OCI-LY1 (cell line): ENCODE data around the gene DOCK7.
"Not testable (repeated sequence)": the region's sequence is repeated elsewhere in the genome, so short reads cannot be mapped to it uniquely, and the experiment has no call there.

Experiments
- H2AFZ ChIP-seq: fragments of 200-600 bp; sonication (generic), shearing (Covaris generic); 2 replicates; pipeline ENCODE4 v1.6.0; 2014; ENCODE audit warnings: antibody characterized with exemption, mild to moderate bottlenecking, low read length
- H3F3A ChIP-seq: fragments of 200-600 bp; sonication (generic), shearing (Covaris generic); 2 replicates; pipeline ENCODE4 v1.6.0; 2014; ENCODE audit warnings: mild to moderate bottlenecking, antibody characterized with exemption, low read length, moderate library complexity; ENCODE audit not compliant: insufficient read depth
- H3K27ac ChIP-seq: fragments of 200-600 bp; sonication (generic); 2 replicates; pipeline ENCODE4 v1.5.1; 2014; ENCODE audit warnings: low read length, mixed run types, mild to moderate bottlenecking, low read depth; ENCODE audit not compliant: poor library complexity, severe bottlenecking
- H3K27me3 ChIP-seq: fragments of 200-600 bp; sonication (generic); 2 replicates; pipeline ENCODE4 v1.6.0; 2014; ENCODE audit warnings: antibody characterized with exemption, mild to moderate bottlenecking, low read length, moderate library complexity; ENCODE audit not compliant: insufficient read depth
- H3K36me3 ChIP-seq: fragments of 200-600 bp; sonication (generic); 2 replicates; pipeline ENCODE4 v1.6.1; 2014; ENCODE audit warnings: mild to moderate bottlenecking, antibody characterized with exemption, low read length, moderate library complexity, mixed read lengths; ENCODE audit not compliant: insufficient read depth
- H3K4me1 ChIP-seq: fragments of 200-600 bp; sonication (generic); 2 replicates; pipeline ENCODE4 v1.5.1; 2014; ENCODE audit warnings: mild to moderate bottlenecking, low read length, moderate library complexity; ENCODE audit not compliant: insufficient read depth, severe bottlenecking
- H3K4me2 ChIP-seq: fragments of 200-600 bp; sonication (generic), shearing (Covaris generic); 2 replicates; pipeline ENCODE4 v1.6.1; 2014; ENCODE audit warnings: low read length
- H3K4me3 ChIP-seq: fragments of 200-600 bp; sonication (generic); 2 replicates; pipeline ENCODE4 v1.5.1; 2014; ENCODE audit warnings: low read length, low read depth, mild to moderate bottlenecking, mixed read lengths; ENCODE audit not compliant: poor library complexity, severe bottlenecking
- H3K79me2 ChIP-seq: fragments of 200-600 bp; shearing (Covaris generic); 2 replicates; pipeline ENCODE4 v1.6.1; 2016; ENCODE audit warnings: mixed run types, low read length, mixed read lengths; ENCODE audit not compliant: insufficient read depth
- H3K9ac ChIP-seq: fragments of 200-600 bp; sonication (generic), shearing (Covaris generic); 2 replicates; pipeline ENCODE4 v1.6.1; 2014; ENCODE audit warnings: mild to moderate bottlenecking, low read length, mixed read lengths
- H3K9me2 ChIP-seq: fragments of 200-600 bp; sonication (generic), shearing (Covaris generic); 2 replicates; pipeline ENCODE4 v1.6.1; 2014; ENCODE audit warnings: low read depth, mild to moderate bottlenecking, low read length, mixed read lengths
- H3K9me3 ChIP-seq: fragments of 200-600 bp; shearing (Covaris generic); 2 replicates; pipeline ENCODE4 v1.6.1; 2014; ENCODE audit warnings: low read length, mixed read lengths
- H4K20me1 ChIP-seq: fragments of 200-600 bp; sonication (generic), shearing (Covaris generic); 2 replicates; pipeline ENCODE4 v1.6.0; 2016; ENCODE audit warnings: mild to moderate bottlenecking, low read length; ENCODE audit not compliant: insufficient read depth
- EZH2 ChIP-seq: fragments of 200-600 bp; sonication (generic), shearing (Covaris generic); IDR thresholded peaks from 2 replicates; pipeline ENCODE4 v1.8.0; 2017; ENCODE audit warnings: borderline replicate concordance, mixed run types, mild to moderate bottlenecking, antibody characterized with exemption, low read length, moderate library complexity, mixed read lengths
- TF ChIP-seq, protein P1 (sequence below): fragments of 200-600 bp; sonication (generic), shearing (Covaris generic); IDR thresholded peaks from 2 replicates; pipeline ENCODE4 v1.5.1; 2017; ENCODE audit warnings: mild to moderate bottlenecking, antibody characterized with exemption, low read length, moderate library complexity, mixed read lengths

Gene DOCK7

DNA sequence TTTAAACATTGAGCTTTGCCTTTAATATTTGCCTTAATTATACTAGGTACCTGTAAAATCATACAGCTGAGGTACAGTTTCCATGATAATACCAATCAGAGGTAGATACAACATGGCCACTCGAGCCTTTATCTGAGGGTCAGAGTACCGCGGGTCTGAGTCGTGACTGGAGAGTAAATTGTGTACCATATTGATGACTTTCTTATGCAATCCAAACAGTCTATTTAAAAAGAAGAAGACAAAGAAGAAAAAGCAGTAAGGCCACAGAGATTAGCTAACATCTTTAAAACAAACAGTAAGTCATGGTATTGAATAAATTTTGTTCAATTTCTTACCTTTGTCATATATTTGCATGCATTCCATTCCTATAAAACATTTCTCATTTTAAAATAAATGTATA lies 159.0 kb downstream of the DOCK7 start:
- H3K27me3 ChIP-seq: no peaks in the 10 kb centered on the region
- TF ChIP-seq, protein P1, sequence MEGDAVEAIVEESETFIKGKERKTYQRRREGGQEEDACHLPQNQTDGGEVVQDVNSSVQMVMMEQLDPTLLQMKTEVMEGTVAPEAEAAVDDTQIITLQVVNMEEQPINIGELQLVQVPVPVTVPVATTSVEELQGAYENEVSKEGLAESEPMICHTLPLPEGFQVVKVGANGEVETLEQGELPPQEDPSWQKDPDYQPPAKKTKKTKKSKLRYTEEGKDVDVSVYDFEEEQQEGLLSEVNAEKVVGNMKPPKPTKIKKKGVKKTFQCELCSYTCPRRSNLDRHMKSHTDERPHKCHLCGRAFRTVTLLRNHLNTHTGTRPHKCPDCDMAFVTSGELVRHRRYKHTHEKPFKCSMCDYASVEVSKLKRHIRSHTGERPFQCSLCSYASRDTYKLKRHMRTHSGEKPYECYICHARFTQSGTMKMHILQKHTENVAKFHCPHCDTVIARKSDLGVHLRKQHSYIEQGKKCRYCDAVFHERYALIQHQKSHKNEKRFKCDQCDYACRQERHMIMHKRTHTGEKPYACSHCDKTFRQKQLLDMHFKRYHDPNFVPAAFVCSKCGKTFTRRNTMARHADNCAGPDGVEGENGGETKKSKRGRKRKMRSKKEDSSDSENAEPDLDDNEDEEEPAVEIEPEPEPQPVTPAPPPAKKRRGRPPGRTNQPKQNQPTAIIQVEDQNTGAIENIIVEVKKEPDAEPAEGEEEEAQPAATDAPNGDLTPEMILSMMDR: no peak
- TF ChIP-seq EZH2: no peak
- no peaks in the 10 kb centered on the region for H4K20me1 ChIP-seq
- H3K4me3 ChIP-seq: no peak overlapping the region
- H2AFZ ChIP-seq: no peak overlapping the region
- peaks cover 11% of the 10 kb centered on the region for H3K4me1 ChIP-seq
- no peak overlapping the region for H3K4me2 ChIP-seq
- no peaks in the 10 kb centered on the region for H3K9me2 ChIP-seq
- no peaks in the 10 kb centered on the region for H3K36me3 ChIP-seq
- H3K9ac ChIP-seq: no peak overlapping the region
- H3K27ac ChIP-seq: no peak overlapping the region
- no peaks in the 10 kb centered on the region for H3K79me2 ChIP-seq
- H3F3A ChIP-seq: peaks cover 4% of the 10 kb centered on the region; the same call in 1 of the 2 replicates
- no peaks in the 10 kb centered on the region for H3K9me3 ChIP-seq

DNA sequence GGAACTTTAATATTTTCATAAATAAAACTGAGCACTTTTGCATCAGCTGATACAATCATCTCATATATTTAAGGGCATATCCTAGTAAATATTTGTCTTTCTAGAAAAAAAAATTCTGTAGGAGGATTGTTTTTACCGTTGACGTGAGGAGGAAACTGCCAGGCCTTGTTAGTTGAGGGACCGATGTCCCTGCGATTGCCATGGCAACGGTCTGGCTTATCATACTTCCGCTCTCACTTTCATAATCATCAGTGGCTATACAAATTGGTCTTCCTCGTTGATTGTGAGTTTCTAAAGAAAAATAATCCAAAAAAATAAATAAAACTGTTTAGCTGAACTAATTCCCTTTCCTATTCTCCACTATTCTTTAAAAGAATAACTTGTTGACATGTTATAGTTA lies 160.2 kb downstream of the DOCK7 start:
- Histone ChIP-seq H3K27me3 (no peaks in the 10 kb centered on the region), H3K27ac (no peak overlapping the region), H3K9me2 (no peaks in the 10 kb centered on the region), H3K79me2 (no peaks in the 10 kb centered on the region), H3K4me1 (peaks cover 11% of the 10 kb centered on the region), H3K9me3 (no peaks in the 10 kb centered on the region), H3K4me2 (no peak overlapping the region; the same call in 1 of the 2 replicates), H3K9ac (no peak overlapping the region), H3K4me3 (no peak overlapping the region), H2AFZ (no peak overlapping the region), H4K20me1 (no peaks in the 10 kb centered on the region), H3K36me3 (no peaks in the 10 kb centered on the region), H3F3A (peaks cover 4% of the 10 kb centered on the region; the same call in 1 of the 2 replicates)
- TF ChIP-seq, protein P1: no peak
- no peak for TF ChIP-seq EZH2

DNA sequence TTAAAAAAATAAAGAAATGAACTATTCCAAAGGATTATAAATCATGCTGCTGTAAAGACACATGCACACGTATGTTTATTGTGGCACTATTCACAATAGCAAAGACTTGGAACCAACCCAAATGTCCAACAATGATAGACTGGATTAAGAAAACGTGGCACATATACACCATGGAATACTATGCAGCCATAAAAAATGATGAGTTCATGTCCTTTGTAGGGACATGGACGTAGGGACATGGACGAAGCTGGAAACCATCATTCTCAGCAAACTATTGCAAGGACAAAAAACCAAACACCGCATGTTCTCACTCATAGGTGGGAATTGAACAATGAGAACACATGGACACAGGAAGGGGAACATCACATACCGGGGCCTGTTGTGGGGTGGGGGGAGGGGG lies 160.8 kb downstream of the DOCK7 start:
- not testable (repeated sequence) for H3K79me2 ChIP-seq, H4K20me1 ChIP-seq, H3K27me3 ChIP-seq, H3K4me3 ChIP-seq, H2AFZ ChIP-seq, H3K9ac ChIP-seq, H3K27ac ChIP-seq, H3K4me2 ChIP-seq, H3K9me3 ChIP-seq, H3K9me2 ChIP-seq, H3F3A ChIP-seq, H3K36me3 ChIP-seq
- H3K4me1 ChIP-seq: peaks cover 11% of the 10 kb centered on the region

DNA sequence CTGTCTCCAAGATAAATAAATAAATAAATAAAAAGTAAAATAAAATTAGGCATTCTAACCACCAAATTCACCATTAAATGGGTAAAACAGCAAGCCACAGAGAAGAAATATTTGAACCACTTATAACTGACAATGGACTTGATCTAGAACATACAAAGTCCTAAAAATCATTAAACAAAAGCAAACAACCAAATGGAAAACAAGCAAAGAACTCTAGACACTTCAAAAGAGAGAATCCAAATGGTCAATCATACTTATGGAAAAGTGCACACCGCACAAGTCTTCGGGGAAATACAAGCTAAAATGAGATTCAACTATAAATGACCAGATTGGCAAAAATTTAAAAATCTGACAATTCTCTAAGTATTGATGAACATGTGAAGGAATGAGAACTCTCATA lies 164.3 kb downstream of the DOCK7 start:
- Histone ChIP-seq H3K79me2 (no peaks in the 10 kb centered on the region), H3K4me1 (peaks cover 11% of the 10 kb centered on the region), H3K27ac (no peak overlapping the region), H3K36me3 (no peaks in the 10 kb centered on the region), H3K27me3 (no peaks in the 10 kb centered on the region), H4K20me1 (no peaks in the 10 kb centered on the region), H3K9ac (no peak overlapping the region), H3K9me3 (no peaks in the 10 kb centered on the region), H3K4me3 (no peak overlapping the region), H3K9me2 (no peaks in the 10 kb centered on the region), H2AFZ (no peak overlapping the region), H3F3A (no peaks in the 10 kb centered on the region), H3K4me2 (no peak overlapping the region)
- TF ChIP-seq EZH2: no peak
- TF ChIP-seq, protein P1: no peak
